Measurements from ENCODE around the gene QTRT2.

- no peak for TF ChIP-seq POLR2A (IDR thresholded peaks at IDR 0.05; ENCODE audit: low read length)
- no peak for TF ChIP-seq CTCF (IDR thresholded peaks at IDR 0.05)
- TF ChIP-seq RNF2 (IDR thresholded peaks at IDR 0.05; ENCODE audit: borderline replicate concordance, low read depth) = no peak
These were observed 442 bp downstream of the QTRT2 start for GRCh38 chr3:114057011-114057347.

Measured in A549 (cell line).